ENCODE measurements around the gene CIB2.

The CIB2 gene

GRCh38 chr15:78056714-78057269 lies 74.5 kb downstream of the CIB2 start:
- peaks cover 90% of the 10 kb centered on the region for H3K4me1 Mint-ChIP-seq
- peak overlapping the region; percentile 89 for H3K27ac Mint-ChIP-seq
- peak overlapping the region; percentile 59 for H3K4me3 Mint-ChIP-seq
- no peaks in the 10 kb centered on the region for H3K9me3 Mint-ChIP-seq
- no peaks in the 10 kb centered on the region for H3K27me3 Mint-ChIP-seq
- peaks cover 6% of the 10 kb centered on the region for H3K36me3 Mint-ChIP-seq

GRCh38 chr15:78055919-78056713 lies 75.1 kb downstream of the CIB2 start:
- peak overlapping the region; percentile 89 for H3K27ac Mint-ChIP-seq
- H3K4me1 Mint-ChIP-seq = peaks cover 95% of the 10 kb centered on the region
- peaks cover 6% of the 10 kb centered on the region for H3K36me3 Mint-ChIP-seq
- H3K9me3 Mint-ChIP-seq = no peaks in the 10 kb centered on the region
- peak overlapping the region; percentile 57 for H3K4me3 Mint-ChIP-seq
- H3K27me3 Mint-ChIP-seq = no peaks in the 10 kb centered on the region

DNA sequence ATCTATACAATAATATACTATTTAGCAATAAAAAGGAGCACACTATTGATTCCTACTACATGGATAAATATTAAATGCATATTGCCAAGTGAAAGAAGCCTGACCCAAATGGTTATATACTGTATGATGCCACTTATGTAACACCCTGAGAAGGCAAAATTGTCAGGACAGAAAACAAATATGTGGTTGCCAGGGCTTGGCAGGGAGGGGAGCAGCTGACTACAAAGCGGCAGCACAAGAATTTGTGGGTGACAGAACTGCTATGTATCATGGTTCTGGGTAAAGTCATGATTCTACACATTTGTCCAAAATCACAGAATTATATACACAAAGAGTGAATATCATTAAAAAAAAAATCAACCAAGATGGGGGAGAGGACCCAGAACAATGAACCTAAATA lies 76.3 kb downstream of the CIB2 start:
- H3K27ac Mint-ChIP-seq = peak overlapping the region; percentile 85

More for the DNA sequence above, 76.3 kb downstream of the CIB2 start:
- Mint-ChIP-seq H3K36me3 (peaks cover 6% of the 10 kb centered on the region), H3K27me3 (no peaks in the 10 kb centered on the region), H3K4me1 (peaks cover 100% of the 10 kb centered on the region), H3K4me3 (peak overlapping the region; percentile 47), H3K9me3 (no peaks in the 10 kb centered on the region)
